Heart left ventricle (tissue), 16 donors: ENCODE data around the gene ARL10. TPM values are rescaled to one million over a fixed set of nuclear protein-coding genes. Genes with fewer than 3 reads are reported as not detected.

Experiments used
- ATAC-seq, 4 donors: fragments of 200-7000 bp; cut with Tn5 transposase; one replicate each; pipeline ENCODE4 v1.9.1; 2020 to 2022; ENCODE audit warnings: moderate library complexity in 4 of 4, mild to moderate bottlenecking in 3 of 4, moderate number of reproducible peaks in 1 of 4
- DNase-seq, 5 donors: peaks; one replicate each; pipeline ENCODE4 v3.0.0-alpha.2; 2020
- H3K27ac ChIP-seq, 12 donors: fragments of 200-600 bp; sonication (generic) in 4 of 12; one replicate each; pipeline versions ENCODE4 v1.5.0 to v1.8.0; 2016 to 2022; ENCODE audit warnings: mild to moderate bottlenecking in 2 of 12
- H3K27me3 ChIP-seq, 9 donors: fragments of 200-600 bp; sonication (generic) in 2 of 9; one replicate each; pipeline versions ENCODE4 v1.5.1 to v1.8.0; 2016 to 2022; ENCODE audit warnings: mild to moderate bottlenecking in 3 of 9
- H3K36me3 ChIP-seq, 9 donors: fragments of 200-600 bp; sonication (generic) in 2 of 9; one replicate each; pipeline versions ENCODE4 v1.5.0 to v1.8.0; 2018 to 2022; ENCODE audit warnings: mild to moderate bottlenecking in 2 of 9
- H3K4me1 ChIP-seq, 12 donors: fragments of 200-600 bp; sonication (generic) in 4 of 12; one replicate each; pipeline versions ENCODE4 v1.5.0 to v1.8.0; 2016 to 2022; ENCODE audit warnings: mild to moderate bottlenecking in 3 of 12
- H3K4me3 ChIP-seq, 12 donors: fragments of 200-600 bp; sonication (generic) in 4 of 12; one replicate each; pipeline versions ENCODE4 v1.5.0 to v1.8.0; 2017 to 2022; ENCODE audit warnings: mild to moderate bottlenecking in 9 of 12, moderate library complexity in 4 of 12
- H3K9me3 ChIP-seq, 12 donors: fragments of 200-600 bp; sonication (generic) in 4 of 12; one replicate each; pipeline versions ENCODE4 v1.5.0 to v1.8.0; 2016 to 2022; ENCODE audit warnings: mild to moderate bottlenecking in 1 of 12
- CTCF ChIP-seq, 12 donors: fragments of 200-600 bp; sonication (generic) in 4 of 12; IDR thresholded peaks; one replicate each; pipeline versions ENCODE4 v1.5.0 to v1.8.0; 2018 to 2022; ENCODE audit warnings: antibody characterized with exemption in 12 of 12, mild to moderate bottlenecking in 5 of 12
- POLR2A ChIP-seq, 2 donors: fragments of 450-650 bp; IDR thresholded peaks; one replicate each; pipeline ENCODE4 v1.6.1; 2017; ENCODE audit warnings: antibody characterized with exemption in 2 of 2, mild to moderate bottlenecking in 2 of 2, moderate library complexity in 2 of 2
- WGBS, 4 donors: extraction: QIAGEN DNeasy Blood & Tissue Kit in 2 of 4; methylation state at CpG; one replicate each; pipeline versions ENCODE4 v1.1.5 to v1.1.7; 2013 to 2018; 5-methylcytosine and 5-hydroxymethylcytosine counted together
- intact Hi-C, 10 donors: fragments of 100-400 bp; cut with DNase I; formaldehyde crosslinking; loops; one replicate each; pipeline versions ENCODE4 v1.11.1 to v1.14.2; 2022
- polyA plus RNA-seq, 2 donors: library from polyadenylated mRNA; stranded (reverse); fragments of 200-250 nt; gene quantifications; one replicate each; pipeline ENCODE4 v1.2.3, GENCODE V29; 2013
- total RNA-seq, 9 donors: library from RNA; depleted of rRNA in 2 of 9; stranded (reverse); fragments of >200 nt in 2 of 9; fragmentation: NEBNext Ultra II Directional in 3 of 9; extraction: Animal tissue kit (Norgen Biotek cat#: 25700) in 3 of 9; gene quantifications; one replicate each; pipeline versions ENCODE4 v1.1.0 to v1.2.4, GENCODE V29; 2016 to 2023
- donor health status: ischemic (EF 13 %, LVEDD 7.1; RV severe dilation, severe dysfunction).
- donor health status: healthy with polysubstance abuse.
- donor health status: DM: no; HTN: yes; CAD: no.
- donor health status: DM: no; HTN: no; CAD: no.
- donor health status: ischemic (EF 25% LVEDD 6.9; RV normal size, moderate dysfunction).
- donor health status: ischemic (EF 25% LVEDD 5.7; RV mildly dilated, moderate dysfunction).
- donor health status: healthy.
- donor health status: DM: yes; HTN: yes; CAD: no.
- donor health status: ischemic (EF 35%, LVEDD 5.7; RV mildly dilated, moderate dysfunction).
- donor health status: nonischemic (EF 11% LVEDD 7.7; RV severe dilation, severe dysfunction).
- donor health status: DM: yes; HTN: yes; CAD: no.
- donor health status: PGD.
- donor health status: ischemic (EF 29% LVEDD 5.4; RV normal size, mild dysfunction).
- donor health status: nonischemic (EF 23%, LVEDD 6.1; RV moderate dilation, normal function).

ARL10 gene
- total and polyA plus RNA-seq, 11 donors, result 1.5 to 8.1 (median 5.4) TPM

- Histone ChIP-seq H3K36me3 (peaks cover 0 to 1% (median 0%) of the 10 kb centered on the region in 9 donors), H3K27me3 (no peaks in the 10 kb centered on the region), H3K4me3 (peak within 1 kb of the TSS; percentile 47 to 100 (median 84)), H3K27ac (peak within 1 kb of the TSS; percentile 83 to 99 (median 96)), H3K4me1 (peaks cover 8 to 52% (median 42%) of the 10 kb centered on the region in 12 donors), H3K9me3 (no peaks in the 10 kb centered on the region)
- DNase-seq, result peak; percentile 92 to 97 (median 94)
- intact Hi-C loops, result loop anchor here in 8 of 10 donors (2.0 to 10.0 kb wide), 11 partner anchors 31 to 239 kb away; partner anchors contain the start of genes RNF44 (in 3 of the 8), CDHR2 (in 2 of the 8), KIAA1191 (in 2 of the 8) and ARL10 (in 1 of the 8)
- peak; percentile 43 to 92 (median 83) for TF ChIP-seq CTCF (IDR thresholded peaks at IDR 0.05)
- TF ChIP-seq POLR2A (IDR thresholded peaks at IDR 0.05), result peak; percentile 85 to 93
- WGBS, 4 donors, result 1 to 4% (median 2%) methylated on average over 10 to 107 of the region's 107 CpGs
- peak; percentile 90 to 94 (median 93) for ATAC-seq
These were observed 51.0 kb downstream of the ARL10 start, which contains the start of gene CLTB for GRCh38 chr5:176415952-176416924. CLTB (minus strand) TSS chr5:176416539; CDS start chr5:176416363, 176 bp downstream.

GRCh38 chr5:176416965-176417364 is 51.7 kb downstream of the ARL10 start:
- Histone ChIP-seq H3K9me3 (no peaks in the 10 kb centered on the region), H3K27ac (peak overlapping the region in 9 of 12 donors; percentile 29 to 96 (median 95)), H3K36me3 (no peaks in the 10 kb centered on the region), H3K4me1 (peaks cover 5 to 46% (median 41%) of the 10 kb centered on the region in 12 donors), H3K27me3 (no peaks in the 10 kb centered on the region), H3K4me3 (peak overlapping the region in 10 of 12 donors; percentile 22 to 100 (median 84))
- ATAC-seq (no peak), DNase-seq (no peak)
- intact Hi-C loops, result loop anchor here in 8 of 10 donors (2.0 to 10.0 kb wide), 11 partner anchors 30 to 238 kb away; partner anchors contain the start of genes RNF44 (in 3 of the 8), CDHR2 (in 2 of the 8), KIAA1191 (in 2 of the 8) and ARL10 (in 1 of the 8)
- TF ChIP-seq POLR2A (IDR thresholded peaks at IDR 0.05), result no peak
- TF ChIP-seq CTCF (IDR thresholded peaks at IDR 0.05), result no peak
- 76 to 82% (median 81%) methylated on average over 11 of the region's 11 CpGs for WGBS, 4 donors

GRCh38 chr5:176418251-176418650 is 53.0 kb downstream of the ARL10 start:
- Histone ChIP-seq H3K4me3 (no peak overlapping the region), H3K9me3 (no peaks in the 10 kb centered on the region), H3K36me3 (no peaks in the 10 kb centered on the region), H3K27ac (no peak overlapping the region), H3K4me1 (peaks cover 0 to 34% (median 30%) of the 10 kb centered on the region in 12 donors), H3K27me3 (no peaks in the 10 kb centered on the region)
- intact Hi-C loops, result loop anchor here in 7 of 10 donors (5.0 to 10.0 kb wide), 7 partner anchors 51 to 237 kb away; partner anchors contain the start of genes CDHR2 (in 2 of the 7), RNF44 (in 2 of the 7), ARL10 (in 1 of the 7) and KIAA1191 (in 1 of the 7)
- 86 to 92% (median 88%) methylated on average over 9 of the region's 9 CpGs for WGBS, 4 donors
- no peak for TF ChIP-seq CTCF (IDR thresholded peaks at IDR 0.05)
- no peak for TF ChIP-seq POLR2A (IDR thresholded peaks at IDR 0.05)
- ATAC-seq (no peak), DNase-seq (no peak)
